Measurements from ENCODE around the gene USP49. TPM values are rescaled to one million over a fixed set of nuclear protein-coding genes. Genes with fewer than 3 reads are reported as not detected.

The USP49 gene
- total and polyA plus RNA-seq, 2 experiments from 2014 or later = 5.0 to 8.5 TPM

DNA sequence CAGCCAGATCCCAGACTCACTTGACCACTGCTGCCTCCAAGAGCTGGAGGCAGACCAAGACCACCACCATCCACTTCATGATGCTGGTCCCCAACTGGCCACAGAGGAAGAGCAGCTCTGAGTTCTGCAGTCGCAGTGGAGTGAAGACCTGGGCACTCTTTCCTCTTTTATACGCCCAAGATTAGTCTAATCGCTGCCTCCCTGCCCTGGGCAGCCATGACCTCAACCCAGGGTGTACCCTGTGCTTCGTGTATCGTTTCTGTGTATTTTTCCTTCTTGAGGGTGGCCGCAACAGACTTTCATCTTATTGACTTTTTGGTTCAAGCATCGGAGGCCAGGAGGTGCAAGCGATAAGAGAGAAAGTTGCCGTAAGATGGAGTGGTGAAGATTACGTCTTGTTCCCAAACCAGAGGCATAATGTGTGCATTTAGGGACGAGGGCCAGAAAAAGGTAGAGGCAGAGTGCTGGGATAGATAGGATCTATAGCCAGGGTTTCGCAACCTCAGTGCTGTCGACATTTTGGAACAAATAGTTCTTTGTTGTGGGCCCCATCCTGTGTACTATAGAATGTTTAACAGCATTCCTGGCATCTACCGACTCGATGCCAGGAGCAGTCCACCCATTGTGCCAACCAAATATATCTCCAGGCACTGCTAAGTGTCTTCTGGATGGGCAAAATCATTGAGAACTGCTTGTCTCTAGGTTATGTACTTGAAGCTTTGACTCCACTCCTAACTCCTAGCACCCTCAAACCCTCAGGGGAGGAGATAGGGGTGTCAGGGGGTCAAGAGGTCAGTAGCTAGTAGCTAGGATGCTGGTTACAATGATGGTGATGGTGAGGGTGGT, 147.7 kb downstream of the USP49 start, which contains the start of gene PGC:
TSS of gene PGC (minus strand) at position 142 of the 846 bp plus-strand sequence. CDS start at position 79, 63 bp downstream.
- DNase-seq (ENCODE audit: low read depth in 1 of 2, low spot score in 1 of 2) = peak in 1 of 2 donors; percentile 61
- no peaks in the 10 kb centered on the region for H3K27me3 ChIP-seq
- no peak within 1 kb of the TSS for H3K27ac ChIP-seq
- TF ChIP-seq, protein P1, sequence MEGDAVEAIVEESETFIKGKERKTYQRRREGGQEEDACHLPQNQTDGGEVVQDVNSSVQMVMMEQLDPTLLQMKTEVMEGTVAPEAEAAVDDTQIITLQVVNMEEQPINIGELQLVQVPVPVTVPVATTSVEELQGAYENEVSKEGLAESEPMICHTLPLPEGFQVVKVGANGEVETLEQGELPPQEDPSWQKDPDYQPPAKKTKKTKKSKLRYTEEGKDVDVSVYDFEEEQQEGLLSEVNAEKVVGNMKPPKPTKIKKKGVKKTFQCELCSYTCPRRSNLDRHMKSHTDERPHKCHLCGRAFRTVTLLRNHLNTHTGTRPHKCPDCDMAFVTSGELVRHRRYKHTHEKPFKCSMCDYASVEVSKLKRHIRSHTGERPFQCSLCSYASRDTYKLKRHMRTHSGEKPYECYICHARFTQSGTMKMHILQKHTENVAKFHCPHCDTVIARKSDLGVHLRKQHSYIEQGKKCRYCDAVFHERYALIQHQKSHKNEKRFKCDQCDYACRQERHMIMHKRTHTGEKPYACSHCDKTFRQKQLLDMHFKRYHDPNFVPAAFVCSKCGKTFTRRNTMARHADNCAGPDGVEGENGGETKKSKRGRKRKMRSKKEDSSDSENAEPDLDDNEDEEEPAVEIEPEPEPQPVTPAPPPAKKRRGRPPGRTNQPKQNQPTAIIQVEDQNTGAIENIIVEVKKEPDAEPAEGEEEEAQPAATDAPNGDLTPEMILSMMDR (IDR thresholded peaks at IDR 0.05; ENCODE audit: low read depth, low read length) = no peak
- no peak within 1 kb of the TSS for H3K4me3 ChIP-seq
- no peaks in the 10 kb centered on the region for H3K4me1 ChIP-seq (ENCODE audit: low read depth)
- no peaks in the 10 kb centered on the region for H3K36me3 ChIP-seq
- no peaks in the 10 kb centered on the region for H3K9me3 ChIP-seq (ENCODE audit: low read depth)

DNA sequence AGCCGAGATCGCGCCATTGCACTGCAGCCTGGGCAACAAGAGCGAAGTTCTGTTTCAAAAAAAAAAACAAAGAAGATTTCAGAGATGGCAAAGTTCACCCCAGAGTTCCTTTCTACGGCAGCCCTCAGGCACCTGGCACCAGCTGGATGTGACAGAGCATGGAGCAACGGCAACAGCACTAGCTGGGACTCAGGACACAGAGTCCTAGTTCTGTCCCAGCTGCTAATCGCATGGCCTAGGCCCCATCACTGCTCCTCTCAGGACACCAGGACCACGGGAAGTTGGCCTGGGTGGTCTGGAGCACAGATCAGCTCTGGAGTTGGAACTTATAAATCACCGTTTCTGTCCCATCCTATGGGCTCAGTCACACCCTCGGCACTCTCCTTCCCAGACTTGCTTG, 149.1 kb downstream of the USP49 start:
- Histone ChIP-seq H3K4me3 (no peak overlapping the region), H3K9me3 (ENCODE audit: low read depth) (no peaks in the 10 kb centered on the region), H3K4me1 (ENCODE audit: low read depth) (no peaks in the 10 kb centered on the region), H3K36me3 (no peaks in the 10 kb centered on the region), H3K27me3 (no peaks in the 10 kb centered on the region), H3K27ac (no peak overlapping the region)
- DNase-seq (ENCODE audit: low read depth in 1 of 2, low spot score in 1 of 2) = no peak
- TF ChIP-seq, protein P1 (IDR thresholded peaks at IDR 0.05; ENCODE audit: low read depth, low read length) = no peak

DNA sequence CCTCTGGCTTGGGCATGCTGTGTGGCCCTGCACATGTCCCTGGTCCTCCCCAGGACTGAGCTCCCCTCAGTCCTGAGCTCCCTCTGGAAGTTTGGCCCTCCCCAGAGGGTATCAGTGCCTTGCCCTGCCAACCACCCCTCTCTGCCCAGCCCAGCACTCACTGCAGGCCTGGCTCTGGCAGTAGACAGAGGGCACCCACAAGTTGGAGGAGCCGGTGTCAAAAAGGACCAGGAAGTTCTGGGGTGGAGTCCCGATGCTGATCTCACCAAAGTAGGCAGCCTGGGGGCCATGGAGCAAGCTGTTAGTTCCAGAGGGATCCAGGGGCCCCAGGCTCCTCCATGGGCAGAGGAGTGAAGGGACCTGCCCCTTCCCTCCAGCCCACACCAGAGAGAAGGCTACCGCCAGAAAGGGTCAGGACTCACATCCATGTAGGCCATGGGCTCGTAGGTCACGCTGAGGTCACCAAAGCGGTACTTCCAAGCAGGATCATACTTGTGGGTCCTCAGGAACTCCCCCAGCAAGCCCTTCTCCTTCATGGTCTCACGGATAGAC, 150.9 kb downstream of the USP49 start:
- Histone ChIP-seq H3K4me3 (no peak overlapping the region), H3K27ac (no peak overlapping the region), H3K36me3 (no peaks in the 10 kb centered on the region), H3K4me1 (ENCODE audit: low read depth) (no peaks in the 10 kb centered on the region), H3K27me3 (no peaks in the 10 kb centered on the region), H3K9me3 (ENCODE audit: low read depth) (no peaks in the 10 kb centered on the region)
- TF ChIP-seq, protein P1 (IDR thresholded peaks at IDR 0.05; ENCODE audit: low read depth, low read length) = no peak
- no peak for DNase-seq (ENCODE audit: low read depth in 1 of 2, low spot score in 1 of 2)

DNA sequence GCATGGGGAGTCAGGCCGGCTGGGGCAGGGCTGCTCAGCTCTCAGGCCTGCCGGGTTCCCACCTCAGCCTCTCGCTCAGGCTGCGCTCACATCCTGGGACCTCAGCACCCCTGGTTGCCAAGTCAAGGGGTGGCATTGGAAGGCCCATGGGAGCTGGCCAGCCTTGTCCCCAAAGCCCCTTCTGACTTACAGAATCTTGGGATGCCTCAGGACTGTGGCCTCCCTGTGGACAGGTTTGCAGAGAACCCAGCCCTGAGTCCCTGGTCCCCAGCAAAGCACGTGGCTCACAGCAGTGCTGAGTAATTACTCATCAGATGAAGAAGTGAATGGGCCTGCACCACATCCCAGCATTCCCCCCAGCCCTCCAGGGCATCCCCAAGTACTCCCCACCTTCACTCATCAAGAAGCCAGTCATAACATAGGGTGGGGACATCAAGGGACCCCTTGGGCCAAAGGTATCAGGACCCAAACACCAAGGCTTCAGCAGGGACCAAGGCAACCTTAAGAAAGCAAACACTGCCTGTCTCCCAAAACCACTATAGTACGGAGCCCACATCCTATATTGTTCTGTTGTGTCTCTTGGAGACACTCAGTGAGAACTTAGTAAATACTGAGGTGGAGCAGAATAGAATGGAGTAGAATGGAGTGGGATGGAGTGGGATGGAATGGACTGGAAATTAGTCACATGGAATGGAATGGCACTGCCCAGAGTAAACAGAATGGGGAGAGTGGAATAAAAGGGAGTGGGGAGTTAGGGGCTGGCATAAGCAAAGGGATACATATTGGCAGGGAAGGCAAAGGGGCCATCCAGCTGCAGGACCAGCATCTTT, 151.6 kb downstream of the USP49 start:
- Histone ChIP-seq H3K4me1 (ENCODE audit: low read depth) (no peaks in the 10 kb centered on the region), H3K27me3 (no peaks in the 10 kb centered on the region), H3K4me3 (no peak overlapping the region), H3K36me3 (no peaks in the 10 kb centered on the region), H3K9me3 (ENCODE audit: low read depth) (no peaks in the 10 kb centered on the region), H3K27ac (no peak overlapping the region)
- no peak for DNase-seq (ENCODE audit: low read depth in 1 of 2, low spot score in 1 of 2)
- TF ChIP-seq, protein P1 (IDR thresholded peaks at IDR 0.05; ENCODE audit: low read depth, low read length) = no peak

DNA sequence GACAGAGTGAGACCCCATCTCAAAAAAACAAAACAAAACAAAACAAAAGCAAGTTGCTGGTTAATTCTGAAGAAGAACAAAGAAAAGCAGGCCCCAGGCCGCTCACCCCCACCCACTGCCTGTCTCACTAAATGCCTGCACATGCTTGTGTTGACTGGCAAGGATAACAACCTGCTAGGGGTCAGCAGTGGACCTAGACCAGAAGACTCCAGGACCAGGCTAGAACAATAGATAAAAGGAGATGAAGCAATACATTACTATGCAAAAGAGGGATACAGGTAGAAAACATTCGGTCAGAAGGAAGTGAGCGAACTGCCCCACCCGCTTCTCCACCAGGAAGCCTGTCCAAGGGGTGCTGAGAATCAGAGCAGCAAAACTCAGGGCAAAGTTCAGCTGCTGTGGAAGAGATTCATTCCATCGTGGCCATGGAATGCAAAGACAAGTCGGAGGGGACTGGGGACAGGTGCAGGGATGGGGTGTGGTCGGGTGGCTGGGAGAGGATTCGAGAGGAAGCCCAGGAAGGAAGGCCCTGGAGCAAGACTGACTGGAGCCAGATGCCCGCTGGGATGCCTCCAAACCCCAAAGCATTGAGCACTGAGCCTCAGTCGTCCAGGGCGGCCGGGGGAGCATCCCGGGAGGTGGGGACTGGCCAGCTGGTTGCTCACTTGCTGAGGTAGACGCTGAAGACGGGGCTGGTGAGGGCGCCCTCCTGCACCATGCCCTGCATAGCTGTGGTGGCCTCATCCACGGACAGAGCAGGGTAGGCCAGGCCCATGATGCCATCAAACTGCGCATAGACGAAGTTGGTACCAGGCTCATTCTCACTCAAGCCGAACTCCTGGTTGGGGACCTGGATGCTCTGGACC, 153.3 kb downstream of the USP49 start:
- Histone ChIP-seq H3K27me3 (no peaks in the 10 kb centered on the region), H3K9me3 (ENCODE audit: low read depth) (no peaks in the 10 kb centered on the region), H3K4me1 (ENCODE audit: low read depth) (no peaks in the 10 kb centered on the region), H3K36me3 (no peaks in the 10 kb centered on the region), H3K27ac (no peak overlapping the region), H3K4me3 (no peak overlapping the region)
- DNase-seq (ENCODE audit: low read depth in 1 of 2, low spot score in 1 of 2) = no peak
- TF ChIP-seq, protein P1 (IDR thresholded peaks at IDR 0.05; ENCODE audit: low read depth, low read length) = no peak

Measured in cardiac muscle cell (in vitro differentiated cells and primary cell).